ENCODE data around the gene LRRC55. TPM values are rescaled to one million over a fixed set of nuclear protein-coding genes. Genes with fewer than 3 reads are reported as not detected.
A peak's percentile ranks its signal among the peaks of the same experiment; 100 is the strongest.

Gene LRRC55
- total RNA-seq, 1 donor from 2014 or later, result under 0.01 TPM

DNA sequence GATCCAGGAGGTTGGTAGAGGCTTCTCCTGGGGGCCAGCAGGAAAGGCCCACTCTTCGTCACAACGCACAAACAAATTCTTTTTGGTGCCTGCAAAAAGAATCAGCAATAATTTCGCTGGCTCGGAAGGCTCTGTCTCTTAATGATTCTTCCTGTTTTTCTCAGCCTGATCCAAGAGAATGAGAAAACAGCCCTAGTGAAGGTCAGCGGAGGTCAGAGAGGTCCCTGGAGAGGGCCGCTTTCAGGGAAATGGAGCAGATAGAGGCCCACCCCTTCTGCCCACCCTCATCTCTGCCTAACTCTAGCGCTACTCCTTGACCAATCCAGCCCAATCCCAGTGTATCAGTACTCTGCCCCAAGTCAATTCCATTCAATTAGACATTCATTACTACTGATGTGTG is 19.2 kb downstream of the LRRC55 start:
- DNase-seq (ENCODE audit: low read depth in 2 of 2), result no peak

DNA sequence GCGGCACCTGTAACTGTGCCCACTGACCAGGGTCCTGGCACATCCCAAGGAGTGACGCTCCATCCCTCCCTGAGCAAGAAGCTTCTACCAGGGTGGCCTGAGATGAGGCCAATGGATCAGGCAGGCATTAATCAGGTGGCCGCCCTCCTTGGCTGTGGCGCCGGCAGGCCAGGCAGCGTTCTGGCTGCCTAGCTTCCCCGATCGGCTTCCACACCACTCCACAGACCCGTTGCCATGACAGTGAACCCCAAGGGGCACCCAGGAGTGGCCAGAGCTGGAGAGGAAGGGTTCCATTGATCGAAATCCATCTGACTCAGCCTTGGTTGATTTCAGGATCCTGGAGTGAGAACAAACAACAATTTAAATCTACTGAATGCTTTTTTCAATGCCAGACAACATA is 20.5 kb downstream of the LRRC55 start:
- no peak for DNase-seq (ENCODE audit: low read depth in 2 of 2)

DNA sequence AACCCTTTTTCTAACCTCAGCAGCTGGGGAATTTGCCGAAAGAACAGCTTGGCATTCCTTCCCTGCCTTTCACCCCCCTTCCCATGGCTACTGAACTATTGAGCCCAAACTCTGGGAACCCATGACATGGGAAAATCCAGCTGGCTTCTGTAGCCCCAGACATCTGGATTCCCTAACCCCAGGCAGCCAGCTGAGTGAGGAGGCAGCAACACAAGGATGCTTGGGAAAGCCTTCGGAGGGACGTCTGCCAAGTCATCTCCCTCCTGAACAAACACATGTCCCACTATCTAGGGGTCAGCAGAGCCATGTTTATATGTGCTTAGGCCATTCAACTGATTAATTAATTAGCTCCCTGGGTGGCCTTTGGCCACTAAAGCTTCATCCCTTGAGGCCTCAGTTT is 21.6 kb downstream of the LRRC55 start:
- DNase-seq (ENCODE audit: low read depth in 2 of 2), result peak; percentile 14 to 23

- DNase-seq (ENCODE audit: low read depth in 2 of 2), result no peak
Observed at GRCh38 chr11:57203882-57204480, 22.2 kb downstream of the LRRC55 start.

DNA sequence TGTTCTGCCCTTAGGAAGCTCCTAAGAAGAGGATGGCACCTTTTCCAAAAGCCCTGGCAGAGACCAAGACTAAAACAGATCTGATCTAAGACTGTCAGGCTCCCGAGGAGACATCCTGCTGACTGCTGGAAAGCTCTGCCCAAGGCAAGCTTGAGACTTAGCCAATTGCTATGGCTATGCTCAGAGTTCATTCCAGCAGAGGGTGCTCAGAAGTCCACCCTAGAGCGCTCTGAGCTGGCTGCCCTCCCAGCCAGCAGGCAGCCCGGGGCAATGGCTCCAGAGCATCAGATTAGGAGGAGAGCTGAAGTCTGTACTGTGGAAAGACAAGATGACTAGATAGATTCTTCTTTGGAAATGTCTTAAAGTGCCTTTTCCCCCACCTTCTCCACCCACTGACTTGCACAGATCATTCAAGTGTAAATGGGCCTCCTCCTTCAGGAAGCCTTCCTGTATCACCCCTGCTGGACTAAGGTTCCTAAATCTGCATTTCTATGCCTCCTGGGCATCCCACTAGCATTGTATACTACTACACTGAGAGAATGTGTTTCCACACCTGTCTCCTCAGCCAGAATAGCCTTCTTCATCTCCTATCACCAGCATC is 23.4 kb downstream of the LRRC55 start:
- peak in 1 of 2 donors; percentile 16 for DNase-seq (ENCODE audit: low read depth in 2 of 2)

DNA sequence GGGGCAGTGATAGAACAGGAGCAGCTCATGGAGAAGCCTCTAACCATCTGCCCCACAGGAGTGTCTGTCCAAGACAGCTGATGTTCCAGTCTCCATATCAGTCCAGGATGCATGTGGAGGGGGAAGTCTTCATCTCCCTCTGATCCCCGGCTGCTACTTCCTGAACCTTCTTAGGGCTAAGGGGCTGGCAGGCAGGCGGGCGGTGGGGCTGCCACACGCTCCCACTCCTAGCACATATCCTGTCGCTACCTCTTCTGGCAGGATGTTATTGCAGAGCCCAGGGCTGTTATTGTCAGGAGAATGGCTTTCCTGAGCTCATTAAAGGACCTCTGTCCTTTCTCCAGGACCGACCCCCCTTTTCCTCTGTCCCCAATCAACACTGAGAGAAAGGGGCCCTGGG is 25.4 kb downstream of the LRRC55 start:
- peak; percentile 14 to 20 for DNase-seq (ENCODE audit: low read depth in 2 of 2)

GRCh38 chr11:57210781-57211180 is 29.0 kb downstream of the LRRC55 start:
- DNase-seq (ENCODE audit: low read depth in 2 of 2), result peak; percentile 57 to 62

DNA sequence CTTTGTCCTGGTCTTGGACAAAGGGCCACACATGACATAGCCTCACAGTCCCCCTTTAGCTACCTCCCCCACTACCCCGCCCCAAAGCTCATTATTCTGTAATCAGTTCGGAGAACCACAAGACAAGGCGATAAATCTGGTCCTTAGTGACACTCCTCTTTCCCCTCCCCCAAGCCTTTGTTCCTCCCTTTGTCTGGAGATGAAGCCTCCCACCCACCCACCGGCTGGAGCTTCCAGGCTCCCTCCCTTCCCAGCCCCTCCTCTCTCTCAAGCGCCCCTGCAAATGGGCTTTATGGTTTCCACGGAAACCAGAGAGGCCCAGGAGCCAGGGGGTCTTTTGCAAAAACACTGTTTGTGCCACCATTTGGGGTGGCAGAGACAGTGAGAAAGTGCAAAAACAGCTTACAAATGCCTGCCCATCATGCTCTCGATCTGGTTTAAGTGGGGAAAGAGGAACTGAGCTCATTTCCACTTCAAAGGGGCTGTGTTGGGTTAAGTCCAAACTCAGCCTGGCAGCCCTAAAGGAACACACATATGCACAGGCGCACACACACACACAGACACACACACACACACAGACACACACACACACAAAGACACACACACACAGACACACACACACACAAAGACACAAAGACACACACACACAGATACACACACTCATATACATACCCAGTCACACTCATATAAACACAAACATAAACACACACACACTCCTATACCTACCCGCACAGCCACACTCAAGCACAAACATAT is 31.8 kb downstream of the LRRC55 start:
- peak; percentile 76 to 88 for DNase-seq (ENCODE audit: low read depth in 2 of 2)

DNA sequence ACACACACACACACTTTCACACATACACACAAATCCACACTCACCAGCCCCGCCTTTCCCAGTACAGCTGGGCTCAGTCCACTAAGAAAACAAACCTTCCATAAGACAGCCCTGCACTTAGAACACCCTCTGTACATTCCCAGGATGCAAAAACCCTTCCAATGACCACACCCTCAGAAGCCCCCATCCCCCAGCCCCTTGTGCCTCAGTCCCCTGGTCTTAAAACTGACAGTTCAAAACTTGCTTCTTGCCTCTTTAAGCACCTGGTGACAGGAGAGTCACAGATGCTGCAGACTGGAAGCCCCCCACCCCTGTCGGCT is 32.3 kb downstream of the LRRC55 start:
- DNase-seq (ENCODE audit: low read depth in 2 of 2), result peak in 1 of 2 donors; percentile 9

- DNase-seq (ENCODE audit: low read depth in 2 of 2), result peak; percentile 27 to 52
Observed at GRCh38 chr11:57214494-57214893, 32.7 kb downstream of the LRRC55 start.

DNA sequence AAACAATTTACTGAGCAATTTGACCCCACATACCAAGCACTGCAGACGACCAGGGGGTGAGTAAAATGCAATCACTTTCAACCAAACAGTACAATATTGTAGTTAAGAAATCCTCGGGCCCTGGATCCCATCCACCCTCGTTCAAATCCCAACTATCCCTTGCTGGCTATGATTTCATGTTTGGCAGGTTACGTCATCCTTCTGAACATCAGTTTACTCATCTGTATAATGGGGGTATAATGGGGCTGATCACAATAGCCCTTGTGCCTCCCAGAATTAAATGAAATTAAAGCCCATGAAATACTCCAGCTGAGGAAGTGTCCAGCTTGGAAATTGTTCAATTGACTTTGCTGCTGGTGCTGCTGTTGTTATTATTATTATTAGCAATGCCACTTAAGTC is 34.7 kb downstream of the LRRC55 start:
- DNase-seq (ENCODE audit: low read depth in 2 of 2), result no peak

DNA sequence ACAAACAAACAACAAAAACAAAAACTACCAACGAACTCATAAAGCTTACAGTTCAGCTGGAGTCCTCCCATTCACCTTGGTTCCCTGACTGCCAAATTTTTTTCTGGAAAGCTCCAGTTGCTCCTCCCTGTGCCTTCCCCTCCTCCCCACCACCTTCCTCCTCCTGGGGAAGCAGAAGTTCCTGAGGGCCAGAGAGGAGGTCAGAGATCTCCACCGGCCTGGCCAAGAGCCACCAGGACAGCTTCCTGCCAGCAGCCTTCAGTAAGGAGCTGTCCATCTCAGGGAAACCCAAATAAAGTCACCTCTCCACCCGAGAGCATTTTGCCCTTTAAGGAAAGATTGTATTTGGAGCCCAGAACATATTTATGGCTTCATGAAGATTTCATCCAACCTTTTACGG is 35.3 kb downstream of the LRRC55 start:
- DNase-seq (ENCODE audit: low read depth in 2 of 2), result peak in 1 of 2 donors; percentile 39

DNA sequence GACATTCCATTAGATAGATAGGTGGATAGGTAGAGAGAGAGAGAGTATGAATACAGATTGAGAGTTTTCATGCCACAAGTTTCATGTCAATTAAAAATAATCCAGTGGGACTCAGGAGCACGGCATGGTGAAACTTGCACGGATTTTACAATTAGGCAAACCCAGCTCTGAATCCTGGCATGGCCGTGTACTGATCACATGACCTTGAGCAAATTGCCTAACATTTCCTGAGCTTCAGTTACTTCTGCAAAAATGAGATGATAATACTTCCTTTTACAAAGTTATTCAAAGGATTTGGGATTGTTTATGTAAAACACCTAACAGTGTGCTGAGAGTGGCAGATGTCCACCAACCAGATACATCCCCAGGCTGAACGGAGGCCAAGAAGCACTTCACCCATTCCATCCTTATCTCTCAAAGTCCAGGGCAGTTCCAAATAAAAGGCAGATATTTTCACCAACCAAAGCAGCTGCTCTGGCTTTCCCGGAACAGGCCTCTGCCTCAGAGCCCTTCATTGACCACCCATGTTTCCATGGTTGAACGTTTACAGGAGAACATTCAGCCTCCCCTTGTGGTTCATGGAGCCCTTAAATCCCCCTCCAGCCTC is 37.4 kb downstream of the LRRC55 start:
- DNase-seq (ENCODE audit: low read depth in 2 of 2), result peak in 1 of 2 donors; percentile 73

DNA sequence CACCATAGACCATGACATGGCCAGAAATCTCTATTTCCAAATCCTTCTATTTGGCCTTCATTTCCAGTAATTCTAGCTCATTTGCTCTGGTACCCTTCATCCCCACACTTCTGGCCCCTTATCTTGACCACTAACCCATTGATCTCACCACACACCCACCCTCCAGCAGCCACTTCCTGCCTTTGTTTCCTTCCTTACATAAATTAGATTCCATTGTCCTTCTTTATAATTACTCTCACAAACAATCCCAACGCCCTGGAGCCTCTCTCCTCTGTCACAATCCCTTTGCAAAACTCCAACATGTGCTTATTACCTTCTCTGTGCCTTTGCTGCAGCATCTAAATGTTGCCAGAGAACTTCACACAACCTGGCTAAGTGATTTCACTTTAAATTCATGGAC is 40.5 kb downstream of the LRRC55 start:
- DNase-seq (ENCODE audit: low read depth in 2 of 2), result no peak

GRCh38 chr11:57223601-57224000 is 41.8 kb downstream of the LRRC55 start:
- no peak for DNase-seq (ENCODE audit: low read depth in 2 of 2)

DNA sequence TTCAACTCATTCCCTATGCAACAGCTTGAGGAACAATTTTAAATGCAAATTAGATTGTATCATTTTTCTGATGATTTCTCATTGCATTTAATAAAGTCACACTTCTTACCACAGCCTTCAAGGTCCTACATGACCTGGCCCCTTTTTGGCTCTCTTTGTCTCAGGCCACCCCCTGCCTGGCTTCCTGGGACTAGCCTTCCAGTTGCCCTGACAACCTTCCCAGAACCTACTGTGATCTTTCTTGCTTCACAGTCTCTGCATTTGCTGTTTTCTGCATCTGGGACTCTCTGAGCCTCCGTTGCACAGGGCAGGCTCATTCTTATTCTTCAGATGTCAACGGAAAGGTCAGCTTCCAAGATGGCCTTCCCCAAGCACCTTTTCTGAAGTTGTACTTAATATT is 42.4 kb downstream of the LRRC55 start:
- no peak for DNase-seq (ENCODE audit: low read depth in 2 of 2)

- no peak for DNase-seq (ENCODE audit: low read depth in 2 of 2)
Observed at GRCh38 chr11:57224537-57224936, 42.8 kb downstream of the LRRC55 start.

DNA sequence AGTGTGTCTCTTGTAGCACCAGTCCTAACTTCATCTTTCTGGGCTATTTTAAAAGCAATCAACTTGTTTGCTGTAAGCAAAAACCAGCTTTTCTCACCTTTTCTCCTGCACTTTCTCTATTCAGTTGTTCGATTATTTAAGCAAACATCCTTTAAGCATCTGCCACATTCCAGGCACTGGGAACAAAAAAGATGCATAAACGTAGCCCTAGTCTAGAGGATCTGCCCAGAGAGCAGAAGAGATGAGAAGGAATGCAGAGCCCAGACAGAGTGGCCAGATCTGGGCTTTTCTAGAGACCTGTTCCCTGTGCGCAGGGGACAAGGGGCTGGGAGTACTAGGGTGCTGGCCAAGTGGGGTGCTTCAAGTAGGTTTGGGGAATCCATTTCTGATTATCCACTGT is 46.8 kb downstream of the LRRC55 start:
- DNase-seq (ENCODE audit: low read depth in 2 of 2), result no peak

GRCh38 chr11:57230316-57230715 is 48.6 kb downstream of the LRRC55 start:
- no peak for DNase-seq (ENCODE audit: low read depth in 2 of 2)

GRCh38 chr11:57230791-57231538 is 49.2 kb downstream of the LRRC55 start:
- no peak for DNase-seq (ENCODE audit: low read depth in 2 of 2)

- DNase-seq (ENCODE audit: low read depth in 2 of 2), result no peak
Observed at GRCh38 chr11:57231539-57232253, 49.9 kb downstream of the LRRC55 start.
